ENCODE measurements around the gene SNAP29.

The SNAP29 gene

GRCh38 chr22:20885557-20886323 is 26.9 kb downstream of the SNAP29 start (continued):
- TF ChIP-seq, protein P1, sequence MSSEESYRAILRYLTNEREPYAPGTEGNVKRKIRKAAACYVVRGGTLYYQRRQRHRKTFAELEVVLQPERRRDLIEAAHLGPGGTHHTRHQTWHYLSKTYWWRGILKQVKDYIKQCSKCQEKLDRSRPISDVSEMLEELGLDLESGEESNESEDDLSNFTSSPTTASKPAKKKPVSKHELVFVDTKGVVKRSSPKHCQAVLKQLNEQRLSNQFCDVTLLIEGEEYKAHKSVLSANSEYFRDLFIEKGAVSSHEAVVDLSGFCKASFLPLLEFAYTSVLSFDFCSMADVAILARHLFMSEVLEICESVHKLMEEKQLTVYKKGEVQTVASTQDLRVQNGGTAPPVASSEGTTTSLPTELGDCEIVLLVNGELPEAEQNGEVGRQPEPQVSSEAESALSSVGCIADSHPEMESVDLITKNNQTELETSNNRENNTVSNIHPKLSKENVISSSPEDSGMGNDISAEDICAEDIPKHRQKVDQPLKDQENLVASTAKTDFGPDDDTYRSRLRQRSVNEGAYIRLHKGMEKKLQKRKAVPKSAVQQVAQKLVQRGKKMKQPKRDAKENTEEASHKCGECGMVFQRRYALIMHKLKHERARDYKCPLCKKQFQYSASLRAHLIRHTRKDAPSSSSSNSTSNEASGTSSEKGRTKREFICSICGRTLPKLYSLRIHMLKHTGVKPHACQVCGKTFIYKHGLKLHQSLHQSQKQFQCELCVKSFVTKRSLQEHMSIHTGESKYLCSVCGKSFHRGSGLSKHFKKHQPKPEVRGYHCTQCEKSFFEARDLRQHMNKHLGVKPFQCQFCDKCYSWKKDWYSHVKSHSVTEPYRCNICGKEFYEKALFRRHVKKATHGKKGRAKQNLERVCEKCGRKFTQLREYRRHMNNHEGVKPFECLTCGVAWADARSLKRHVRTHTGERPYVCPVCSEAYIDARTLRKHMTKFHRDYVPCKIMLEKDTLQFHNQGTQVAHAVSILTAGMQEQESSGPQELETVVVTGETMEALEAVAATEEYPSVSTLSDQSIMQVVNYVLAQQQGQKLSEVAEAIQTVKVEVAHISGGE (tag by site-specific recombination; conservative IDR thresholded peaks at IDR 0.05; ENCODE audit: low read depth): no peak
- 0 out of 2 replicates have a peak, but pooled peaks have one; percentile 23 for TF ChIP-seq SP7 (tag by site-specific recombination; IDR thresholded peaks at IDR 0.05)
- TF ChIP-seq ZNF354C (tag by site-specific recombination; IDR thresholded peaks at IDR 0.05; ENCODE audit: borderline replicate concordance, low read depth): no peak
- TF ChIP-seq, protein P2, sequence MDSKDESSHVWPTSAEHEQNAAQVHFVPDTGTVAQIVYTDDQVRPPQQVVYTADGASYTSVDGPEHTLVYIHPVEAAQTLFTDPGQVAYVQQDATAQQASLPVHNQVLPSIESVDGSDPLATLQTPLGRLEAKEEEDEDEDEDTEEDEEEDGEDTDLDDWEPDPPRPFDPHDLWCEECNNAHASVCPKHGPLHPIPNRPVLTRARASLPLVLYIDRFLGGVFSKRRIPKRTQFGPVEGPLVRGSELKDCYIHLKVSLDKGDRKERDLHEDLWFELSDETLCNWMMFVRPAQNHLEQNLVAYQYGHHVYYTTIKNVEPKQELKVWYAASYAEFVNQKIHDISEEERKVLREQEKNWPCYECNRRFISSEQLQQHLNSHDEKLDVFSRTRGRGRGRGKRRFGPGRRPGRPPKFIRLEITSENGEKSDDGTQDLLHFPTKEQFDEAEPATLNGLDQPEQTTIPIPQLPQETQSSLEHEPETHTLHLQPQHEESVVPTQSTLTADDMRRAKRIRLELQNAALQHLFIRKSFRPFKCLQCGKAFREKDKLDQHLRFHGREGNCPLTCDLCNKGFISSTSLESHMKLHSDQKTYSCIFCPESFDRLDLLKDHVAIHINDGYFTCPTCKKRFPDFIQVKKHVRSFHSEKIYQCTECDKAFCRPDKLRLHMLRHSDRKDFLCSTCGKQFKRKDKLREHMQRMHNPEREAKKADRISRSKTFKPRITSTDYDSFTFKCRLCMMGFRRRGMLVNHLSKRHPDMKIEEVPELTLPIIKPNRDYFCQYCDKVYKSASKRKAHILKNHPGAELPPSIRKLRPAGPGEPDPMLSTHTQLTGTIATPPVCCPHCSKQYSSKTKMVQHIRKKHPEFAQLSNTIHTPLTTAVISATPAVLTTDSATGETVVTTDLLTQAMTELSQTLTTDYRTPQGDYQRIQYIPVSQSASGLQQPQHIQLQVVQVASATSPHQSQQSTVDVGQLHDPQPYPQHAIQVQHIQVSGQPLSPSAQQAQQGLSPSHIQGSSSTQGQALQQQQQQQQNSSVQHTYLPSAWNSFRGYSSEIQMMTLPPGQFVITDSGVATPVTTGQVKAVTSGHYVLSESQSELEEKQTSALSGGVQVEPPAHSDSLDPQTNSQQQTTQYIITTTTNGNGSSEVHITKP (tag by site-specific recombination; IDR thresholded peaks at IDR 0.05): 0 out of 2 replicates have a peak, but pooled peaks have one; percentile 29
- no peak for TF ChIP-seq ZNF426 (tag by site-specific recombination; IDR thresholded peaks at IDR 0.05)
- peak; percentile 100 for TF ChIP-seq ZNF2 (tag by site-specific recombination; IDR thresholded peaks at IDR 0.05)
- TF ChIP-seq ZNF626 (tag by site-specific recombination; IDR thresholded peaks at IDR 0.05): no peak
- no peak for TF ChIP-seq AEBP2 (tag by site-specific recombination; IDR thresholded peaks at IDR 0.05; ENCODE audit: borderline replicate concordance)
- TF ChIP-seq ZNF391 (tag by site-specific recombination; IDR thresholded peaks at IDR 0.05; ENCODE audit: borderline replicate concordance, low read depth): peak; percentile 77; the same call in 1 of the 2 replicates
- no peak for TF ChIP-seq ZNF521 (tag by site-specific recombination; IDR thresholded peaks at IDR 0.05)
- TF ChIP-seq ZNF341 (tag by site-specific recombination; IDR thresholded peaks at IDR 0.05; ENCODE audit: low read depth): peak; percentile 40; the same call in 1 of the 2 replicates
- no peak for TF ChIP-seq ZNF324 (tag by site-specific recombination; IDR thresholded peaks at IDR 0.05)
- TF ChIP-seq ZNF423 (tag by site-specific recombination; IDR thresholded peaks at IDR 0.05): no peak
- 0 out of 2 replicates have a peak, but pooled peaks have one; percentile 54 for TF ChIP-seq ZFP37 (tag by site-specific recombination; IDR thresholded peaks at IDR 0.05)
- TF ChIP-seq ZIC2 (tag by site-specific recombination; IDR thresholded peaks at IDR 0.05): 0 out of 2 replicates have a peak, but pooled peaks have one; percentile 32
- no peak for TF ChIP-seq ZNF707 (tag by site-specific recombination; IDR thresholded peaks at IDR 0.05)
- no peak for TF ChIP-seq ZNF529 (tag by site-specific recombination; IDR thresholded peaks at IDR 0.05; ENCODE audit: insufficient replicate concordance)
- TF ChIP-seq ZFHX2 (tag by site-specific recombination; conservative IDR thresholded peaks at IDR 0.05): peak; percentile 30; the same call in 1 of the 2 replicates
- peak; percentile 75 for TF ChIP-seq ZNF335 (tag by site-specific recombination; conservative IDR thresholded peaks at IDR 0.05)
- peak; percentile 25; the same call in 1 of the 2 replicates for TF ChIP-seq ZEB2 (tag by site-specific recombination; IDR thresholded peaks at IDR 0.05)
- no peak for TF ChIP-seq OSR2 (tag by site-specific recombination; IDR thresholded peaks at IDR 0.05)
- peak; percentile 85 for TF ChIP-seq ZBTB48 (tag by site-specific recombination; IDR thresholded peaks at IDR 0.05)
- TF ChIP-seq ZNF394 (tag by site-specific recombination; IDR thresholded peaks at IDR 0.05; ENCODE audit: borderline replicate concordance): peak; percentile 17; the same call in 1 of the 2 replicates
- no peak for TF ChIP-seq TCF7L2 (IDR thresholded peaks at IDR 0.05; ENCODE audit: borderline replicate concordance, low read depth, low read length)
- TF ChIP-seq ZNF473 (tag by site-specific recombination; IDR thresholded peaks at IDR 0.05): no peak
- no peak for TF ChIP-seq ZNF112 (tag by site-specific recombination; IDR thresholded peaks at IDR 0.05)
- no peak for TF ChIP-seq GFI1B (tag by site-specific recombination; IDR thresholded peaks at IDR 0.05)
- no peak for TF ChIP-seq ZNF639 (tag by site-specific recombination; IDR thresholded peaks at IDR 0.05)
- no peak for TF ChIP-seq ZNF23 (tag by site-specific recombination; IDR thresholded peaks at IDR 0.05; ENCODE audit: borderline replicate concordance)
